GM12874 (cell line): ENCODE results near the gene NBAS.

ENCODE experiments used
- TF ChIP-seq, protein P1 (sequence below): IDR thresholded peaks from 2 replicates; pipeline ENCODE4 v1.5.1; 2011; ENCODE audit warnings: low read depth, mild to moderate bottlenecking, control low read depth, low read length, moderate library complexity; ENCODE audit not compliant: insufficient read depth

Gene NBAS

DNA sequence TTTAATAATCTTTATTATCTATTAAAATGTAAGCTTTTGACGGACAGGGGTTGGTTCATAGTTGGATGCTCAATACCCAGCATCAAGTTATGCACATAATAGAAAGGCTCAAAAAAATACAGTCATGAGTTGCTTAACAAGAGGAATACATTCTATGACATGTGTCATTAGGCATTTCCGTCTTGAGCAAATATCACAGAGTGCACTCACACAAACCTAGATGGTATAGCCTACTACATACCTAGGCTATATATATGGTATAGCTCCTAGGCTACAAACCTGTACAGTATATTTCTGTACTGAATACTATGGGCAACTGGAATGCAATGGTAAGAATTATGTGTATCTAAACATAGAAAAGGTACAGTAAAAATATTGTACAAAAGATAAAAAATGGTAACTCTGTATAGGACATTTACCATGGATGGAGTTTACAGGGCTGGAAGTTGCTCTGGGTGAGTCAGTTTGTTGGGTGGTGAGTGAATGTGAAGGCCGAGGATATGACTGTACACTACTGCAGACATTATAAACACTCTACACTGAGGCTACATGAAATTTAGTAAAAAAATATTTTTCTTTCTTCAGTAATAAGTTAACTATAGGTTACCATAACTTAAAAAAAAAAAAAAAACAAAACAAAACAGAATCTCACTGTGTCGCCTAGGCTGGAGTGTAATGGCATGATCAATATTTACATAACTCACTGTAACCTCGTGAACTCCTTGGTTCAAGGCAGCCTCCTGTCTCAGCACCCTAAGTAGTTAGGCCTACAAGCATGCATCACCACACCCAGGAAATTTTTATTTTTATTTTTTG, 201.2 kb downstream of the NBAS start:
- TF ChIP-seq, protein P1, sequence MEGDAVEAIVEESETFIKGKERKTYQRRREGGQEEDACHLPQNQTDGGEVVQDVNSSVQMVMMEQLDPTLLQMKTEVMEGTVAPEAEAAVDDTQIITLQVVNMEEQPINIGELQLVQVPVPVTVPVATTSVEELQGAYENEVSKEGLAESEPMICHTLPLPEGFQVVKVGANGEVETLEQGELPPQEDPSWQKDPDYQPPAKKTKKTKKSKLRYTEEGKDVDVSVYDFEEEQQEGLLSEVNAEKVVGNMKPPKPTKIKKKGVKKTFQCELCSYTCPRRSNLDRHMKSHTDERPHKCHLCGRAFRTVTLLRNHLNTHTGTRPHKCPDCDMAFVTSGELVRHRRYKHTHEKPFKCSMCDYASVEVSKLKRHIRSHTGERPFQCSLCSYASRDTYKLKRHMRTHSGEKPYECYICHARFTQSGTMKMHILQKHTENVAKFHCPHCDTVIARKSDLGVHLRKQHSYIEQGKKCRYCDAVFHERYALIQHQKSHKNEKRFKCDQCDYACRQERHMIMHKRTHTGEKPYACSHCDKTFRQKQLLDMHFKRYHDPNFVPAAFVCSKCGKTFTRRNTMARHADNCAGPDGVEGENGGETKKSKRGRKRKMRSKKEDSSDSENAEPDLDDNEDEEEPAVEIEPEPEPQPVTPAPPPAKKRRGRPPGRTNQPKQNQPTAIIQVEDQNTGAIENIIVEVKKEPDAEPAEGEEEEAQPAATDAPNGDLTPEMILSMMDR: no peak

DNA sequence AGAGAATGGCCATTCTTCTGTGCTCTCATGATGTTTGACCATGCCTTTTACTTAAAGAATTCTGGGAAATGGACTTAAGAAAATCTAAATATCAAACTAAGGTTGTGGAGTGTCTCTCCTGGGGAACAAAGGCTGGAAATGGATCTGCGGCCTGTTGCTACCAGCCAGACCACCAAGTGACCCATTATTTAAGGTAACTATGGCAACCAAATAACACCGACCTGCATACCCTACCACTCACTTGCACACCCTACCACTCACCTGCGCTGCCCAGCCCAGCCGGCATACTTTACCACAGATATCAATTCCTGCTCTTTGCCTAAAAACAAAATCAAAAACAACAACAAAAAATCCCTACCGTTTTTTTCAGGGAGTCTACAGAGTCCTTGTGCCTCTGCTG, 203.2 kb downstream of the NBAS start:
- TF ChIP-seq, protein P1: no peak

DNA sequence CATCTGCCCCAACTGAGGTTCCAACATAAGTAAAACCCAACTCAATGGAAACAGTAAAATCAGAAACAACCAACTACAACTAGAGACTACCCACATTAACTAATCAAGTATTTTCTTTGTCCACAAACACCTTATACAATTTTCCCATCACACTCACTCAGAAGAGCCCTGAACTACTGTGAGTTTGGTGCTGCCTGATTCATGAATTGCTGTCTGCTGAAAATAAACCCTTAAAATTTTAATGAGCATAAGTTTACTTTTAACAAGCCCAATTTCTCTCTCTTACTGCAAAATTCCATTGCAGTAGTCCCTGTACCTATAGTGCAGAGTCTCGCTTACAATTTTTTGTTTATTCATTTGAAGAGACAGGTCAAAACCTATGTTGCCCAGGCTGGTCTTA, 203.9 kb downstream of the NBAS start:
- TF ChIP-seq, protein P1: no peak

DNA sequence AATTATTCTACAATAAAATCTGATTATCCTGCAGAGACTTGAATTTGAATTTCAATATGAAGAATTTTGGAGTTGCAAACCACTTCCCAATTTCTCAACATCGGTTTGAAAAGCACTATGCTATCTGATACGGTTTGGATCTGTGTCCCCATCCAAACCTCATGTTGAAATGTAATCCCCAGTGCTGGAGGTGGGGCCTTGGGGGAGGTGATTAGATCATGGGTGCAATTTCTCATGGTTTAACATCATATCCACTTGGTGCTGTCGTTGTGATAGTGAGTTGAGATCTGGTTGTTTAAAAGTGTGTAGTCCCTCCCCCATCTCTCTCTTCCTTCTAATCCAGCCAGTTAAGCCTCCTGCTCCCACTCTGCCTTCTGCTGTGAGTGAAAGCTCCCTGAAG, 205.7 kb downstream of the NBAS start:
- TF ChIP-seq, protein P1: no peak

DNA sequence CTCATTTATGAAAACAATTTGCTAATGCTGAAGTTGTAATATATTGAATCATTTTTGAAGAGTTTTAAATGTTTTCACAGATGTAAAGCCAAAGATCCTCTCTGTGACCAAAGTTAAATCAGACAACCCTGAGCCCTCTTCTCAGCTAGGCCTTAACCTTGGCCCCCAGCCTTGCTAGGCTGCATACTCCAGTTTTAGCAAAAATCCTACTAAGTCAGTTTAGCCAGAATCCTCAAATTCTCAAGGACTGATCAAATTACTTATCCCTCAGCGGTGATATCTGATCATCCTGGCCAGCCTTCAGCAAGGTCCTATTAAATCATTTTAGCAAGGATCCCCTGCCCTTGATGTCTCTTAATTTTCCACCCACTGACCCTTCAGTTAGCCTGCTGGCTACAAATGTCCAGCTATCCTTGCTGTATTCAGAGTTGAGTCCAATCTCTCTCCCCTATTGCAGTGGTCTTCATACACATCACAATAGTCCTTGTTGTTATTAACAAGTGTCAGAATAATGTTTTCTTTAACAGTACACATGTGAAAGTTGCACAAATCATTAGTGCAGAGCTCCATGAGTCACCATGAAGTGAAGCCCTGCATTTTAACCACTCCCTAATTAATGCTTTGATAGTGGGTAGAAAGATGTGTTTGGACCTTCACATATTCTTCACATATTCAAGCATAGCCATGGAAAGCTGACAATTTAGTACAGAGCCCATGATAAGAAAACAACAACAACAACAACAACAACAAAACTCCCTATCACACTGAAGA, 206.4 kb downstream of the NBAS start:
- TF ChIP-seq, protein P1: no peak

DNA sequence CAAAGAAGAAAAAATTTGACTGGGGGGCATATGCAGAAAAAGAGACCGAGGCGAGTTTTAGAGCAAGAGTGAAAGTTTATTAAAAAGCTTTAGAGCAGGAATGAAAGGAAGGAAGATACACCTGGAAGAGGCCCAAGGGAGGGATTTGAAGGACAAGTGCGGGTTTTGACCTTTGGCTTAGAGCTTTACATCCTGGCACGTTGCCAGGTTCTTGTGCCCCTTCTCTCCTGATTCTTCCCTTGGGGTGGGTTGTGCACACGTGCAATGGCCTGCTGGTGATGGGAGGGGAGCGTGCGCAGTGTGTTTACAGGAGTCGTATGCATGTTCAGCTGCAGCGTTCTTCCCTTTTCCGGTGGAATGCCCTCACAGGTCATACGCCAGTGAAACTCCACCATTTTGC, 208.8 kb downstream of the NBAS start:
- TF ChIP-seq, protein P1: no peak

DNA sequence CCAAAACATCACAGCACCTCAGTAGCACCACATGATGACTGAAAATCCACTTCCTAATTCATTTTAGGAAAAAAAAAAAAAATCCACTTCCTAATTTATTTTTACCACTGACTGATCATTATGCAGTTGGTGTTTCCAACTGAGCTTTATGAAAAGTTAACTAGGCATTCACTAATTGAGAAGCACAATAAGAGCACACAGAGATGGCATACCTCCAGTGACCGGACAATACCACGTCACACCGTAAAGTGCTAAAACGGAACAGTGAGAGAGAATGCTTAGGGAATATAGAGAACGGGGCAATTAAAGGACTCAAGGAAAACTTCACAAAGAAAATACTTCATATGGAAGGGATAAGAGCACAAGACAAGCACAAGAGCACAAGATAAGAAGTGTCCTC, 212.5 kb downstream of the NBAS start:
- TF ChIP-seq, protein P1: no peak
